Activated CD4-positive, alpha-beta T cell treated with anti-CD3 and anti-CD28 coated beads, Interleukin-2, amount 50 U/mL, for 4 hours (primary cell): ENCODE data around the gene RALA.
A peak's percentile ranks its signal among the peaks of the same experiment; 100 is the strongest.

Experiments used
- DNase-seq, 2 experiments: peaks; one replicate each; pipeline ENCODE4 v3.0.0-alpha.2; 2020

RALA gene

DNA sequence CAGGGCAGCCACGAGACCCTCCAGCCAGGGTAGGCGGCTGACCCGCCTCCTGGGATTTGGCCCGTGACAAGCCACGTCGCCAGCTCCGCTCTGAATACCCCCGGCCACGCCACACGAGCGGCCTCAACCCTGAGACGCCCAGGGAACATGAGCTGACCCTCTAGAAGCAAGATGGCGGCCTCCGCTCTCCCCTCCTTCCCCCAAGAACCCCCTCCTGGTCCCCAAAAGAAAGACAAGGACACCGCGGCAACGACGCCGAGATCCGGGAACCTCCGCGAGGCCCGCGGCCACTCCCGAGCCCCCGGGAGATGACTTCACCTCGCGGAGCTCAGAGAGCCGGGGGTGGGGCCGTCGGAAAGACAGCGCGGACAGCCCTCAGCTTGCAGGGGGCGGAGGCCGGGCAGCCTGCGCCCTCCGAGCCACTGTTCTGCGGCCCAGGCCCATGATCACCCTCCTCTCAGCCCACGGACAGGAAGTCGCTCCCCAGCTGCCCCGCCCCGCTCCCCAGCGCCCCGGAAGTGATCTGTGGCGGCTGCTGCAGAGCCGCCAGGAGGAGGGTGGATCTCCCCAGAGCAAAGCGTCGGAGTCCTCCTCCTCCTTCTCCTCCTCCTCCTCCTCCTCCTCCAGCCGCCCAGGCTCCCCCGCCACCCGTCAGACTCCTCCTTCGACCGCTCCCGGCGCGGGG is at the start of gene RALA:
Gene RALA, plus strand, starts transcription at position 526 of the 685 bp plus-strand sequence. CDS start 63,096 bp downstream, outside the sequence.
- peak; percentile 87 to 89 for DNase-seq

DNA sequence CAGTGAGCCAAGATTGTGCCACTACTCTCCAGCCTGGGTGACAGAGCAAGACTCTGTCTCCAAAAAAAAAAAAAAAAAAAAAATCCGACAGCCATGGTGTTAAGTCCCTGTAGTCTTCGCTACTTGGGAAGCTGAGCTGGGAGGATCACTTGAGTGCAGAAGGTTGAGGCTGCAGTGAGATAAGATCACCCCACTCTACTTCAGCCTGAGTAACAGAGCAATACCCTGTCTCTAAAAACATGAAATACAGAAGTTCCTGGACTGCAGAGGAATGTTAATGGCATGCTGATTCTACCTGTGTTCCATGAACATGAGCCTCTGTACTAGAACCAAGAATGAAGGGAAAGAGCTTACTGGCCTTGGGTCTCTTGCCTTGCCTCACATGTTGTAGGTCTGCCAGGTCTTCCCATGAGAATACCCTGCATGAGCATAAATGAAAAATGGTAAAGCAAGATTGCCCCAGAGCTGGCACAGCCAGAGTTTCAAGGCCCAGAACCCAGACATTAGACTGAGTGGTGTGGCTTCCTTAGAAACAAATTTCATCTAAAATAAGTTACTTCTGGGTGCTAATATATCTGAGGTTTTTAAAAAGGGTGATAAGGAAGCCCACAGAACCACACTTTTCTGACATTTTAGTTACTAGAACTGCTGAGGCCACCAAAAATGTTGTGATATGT is 48.6 kb upstream of the RALA start:
- DNase-seq = no peak

GRCh38 chr7:39577229-39577874 is 46.0 kb upstream of the RALA start:
- no peak for DNase-seq

DNA sequence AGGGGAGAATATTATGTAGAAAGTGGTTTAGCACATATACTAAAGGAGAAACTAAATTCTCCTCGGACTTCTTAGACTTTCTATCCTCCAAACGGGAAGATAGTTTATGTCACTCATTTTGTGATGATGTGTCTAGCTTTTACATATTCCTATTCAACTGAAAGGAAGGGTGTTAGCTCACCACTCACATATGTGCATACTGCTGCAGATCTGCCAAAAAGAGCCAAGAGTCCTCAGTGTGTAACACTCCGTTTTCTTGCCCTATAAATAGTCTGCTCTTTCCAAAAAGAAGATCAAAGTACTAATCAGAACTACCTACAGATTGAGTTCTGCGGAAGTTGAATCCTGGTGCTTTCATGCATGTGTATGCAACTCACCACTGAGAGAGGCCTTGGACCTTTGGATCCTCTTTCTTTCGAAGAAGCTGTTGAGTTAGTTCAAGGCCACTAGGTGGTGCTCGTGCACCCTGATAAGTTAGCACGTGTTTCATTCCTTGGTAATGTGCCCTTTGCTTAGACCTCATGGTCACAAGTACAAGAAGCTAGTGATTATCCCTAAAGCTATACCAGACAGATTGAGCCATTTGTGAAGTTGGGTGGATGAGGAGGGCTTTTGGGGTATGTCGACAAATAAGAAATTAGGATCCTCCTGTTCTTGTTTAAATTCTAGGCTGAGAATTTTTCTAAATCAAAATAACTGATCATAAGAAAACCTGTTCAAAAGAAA is 43.1 kb upstream of the RALA start:
- peak; percentile 71 to 73 for DNase-seq

GRCh38 chr7:39582536-39582935 is 40.8 kb upstream of the RALA start:
- no peak for DNase-seq

DNA sequence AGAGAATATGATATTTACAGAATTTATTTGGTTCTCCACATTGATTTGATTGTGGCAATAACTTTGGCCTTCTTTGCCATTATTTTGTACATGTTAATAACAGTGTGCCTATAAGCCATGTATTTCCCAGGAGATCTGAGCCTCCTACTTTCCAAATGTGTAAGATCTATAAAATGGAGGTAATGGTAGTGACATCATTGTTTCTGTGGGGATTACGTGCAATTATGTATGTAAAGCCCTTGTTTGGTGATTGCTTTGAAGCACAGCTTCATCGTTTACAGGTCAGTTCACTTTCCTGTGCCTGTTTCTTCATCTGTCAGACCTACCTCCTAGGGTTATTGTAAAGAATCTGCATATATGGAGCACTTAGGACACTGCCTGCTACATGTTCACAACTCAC is 39.8 kb upstream of the RALA start:
- no peak for DNase-seq

GRCh38 chr7:39587393-39587792 is 36.0 kb upstream of the RALA start:
- DNase-seq = no peak

- no peak for DNase-seq
Observed at GRCh38 chr7:39588416-39588815, 35.0 kb upstream of the RALA start.

GRCh38 chr7:39589323-39590111 is 33.9 kb upstream of the RALA start:
- DNase-seq = peak; percentile 59 to 64

GRCh38 chr7:39592586-39592985 is 30.8 kb upstream of the RALA start:
- DNase-seq = no peak

DNA sequence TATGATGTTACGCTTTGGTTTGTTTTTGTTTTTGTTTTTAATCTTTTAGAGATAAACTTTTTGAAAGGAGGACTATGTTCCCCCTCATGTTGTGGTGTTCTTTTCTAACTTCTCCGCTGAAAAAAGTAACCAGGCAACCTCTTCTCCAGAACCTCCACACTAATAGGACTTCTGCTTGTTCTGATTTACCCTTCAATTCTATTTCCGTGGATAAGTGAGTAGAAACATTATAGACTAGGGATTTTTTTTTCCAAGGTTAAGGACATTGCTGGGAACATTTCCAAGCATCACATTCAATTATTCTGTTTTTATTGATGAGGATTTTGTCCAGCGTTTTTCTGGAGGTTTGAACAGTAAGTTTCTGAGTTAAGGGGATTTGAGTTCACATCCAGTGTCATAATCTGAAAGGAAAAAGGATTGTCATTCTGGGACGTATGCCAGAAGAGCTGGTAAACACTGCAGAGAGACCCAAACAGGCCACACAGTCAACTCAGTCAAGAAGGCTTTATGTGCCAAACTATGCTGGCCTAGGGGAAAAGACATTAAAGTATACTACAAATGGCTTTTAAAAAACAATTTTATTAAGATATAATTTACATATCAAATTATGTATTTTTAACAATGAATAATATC is 28.3 kb upstream of the RALA start:
- no peak for DNase-seq

- DNase-seq = no peak
Observed at GRCh38 chr7:39602351-39602750, 21.0 kb upstream of the RALA start.

GRCh38 chr7:39603924-39604323 is 19.4 kb upstream of the RALA start:
- DNase-seq = no peak

DNA sequence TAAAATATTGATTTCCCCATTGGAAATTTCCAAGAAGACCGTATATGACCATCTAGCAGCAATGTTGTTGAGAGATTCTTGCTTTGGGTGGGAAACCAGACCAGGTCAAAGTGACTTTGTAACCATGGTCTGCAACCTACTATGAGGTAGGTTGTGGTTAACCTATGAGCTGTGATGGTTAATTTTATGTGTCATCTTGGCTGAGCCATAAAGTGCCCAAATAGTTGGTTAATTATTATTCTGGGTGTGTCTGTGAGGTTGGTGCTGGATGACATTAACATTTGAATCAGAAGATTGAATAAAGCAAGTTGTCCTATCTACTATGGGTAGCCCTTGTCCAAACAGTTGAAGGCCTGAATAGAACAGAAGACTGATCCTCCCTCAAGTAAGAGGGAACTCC is 18.3 kb upstream of the RALA start:
- DNase-seq = no peak

- no peak for DNase-seq
Observed at GRCh38 chr7:39606352-39606751, 17.0 kb upstream of the RALA start.

DNA sequence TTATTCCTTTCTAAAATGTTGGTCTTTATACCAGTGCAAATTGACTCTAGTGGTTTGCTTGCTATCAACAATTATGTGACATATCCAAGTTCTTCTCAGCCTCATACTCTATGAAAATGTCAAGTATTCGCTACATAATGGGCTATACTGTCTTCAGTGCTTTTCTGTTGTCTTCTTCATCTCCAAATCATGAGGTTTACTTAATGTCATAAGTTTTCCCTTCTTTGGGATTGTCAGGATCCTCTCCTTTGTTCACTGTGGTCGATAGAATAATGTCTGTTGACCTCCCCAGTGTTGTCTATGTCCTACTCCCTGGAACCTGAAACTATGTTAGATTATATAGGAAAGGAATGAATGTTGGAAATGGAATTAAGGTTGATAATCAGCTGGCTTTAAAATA is 16.4 kb upstream of the RALA start:
- DNase-seq = no peak

- no peak for DNase-seq
Observed at GRCh38 chr7:39607865-39608264, 15.5 kb upstream of the RALA start.

DNA sequence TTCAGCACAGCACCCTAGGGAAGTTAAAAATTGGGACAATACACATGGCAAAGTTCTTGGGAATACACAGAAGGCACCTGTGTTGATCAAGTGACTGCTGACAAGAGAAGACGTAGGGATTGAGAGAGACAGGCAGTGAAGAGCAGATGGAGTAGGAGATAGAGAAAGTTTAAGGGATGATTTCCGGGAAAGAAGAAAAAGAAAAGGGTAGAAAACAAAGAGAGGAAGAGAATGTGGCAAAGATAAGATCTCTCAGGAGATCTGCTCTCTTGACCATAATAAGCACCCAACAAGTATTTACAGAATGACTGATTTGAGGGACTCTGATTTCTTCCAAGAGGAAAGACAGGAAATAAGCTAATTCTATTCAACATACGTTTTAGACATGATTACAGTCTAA is 15.1 kb upstream of the RALA start:
- no peak for DNase-seq

- no peak for DNase-seq
Observed at GRCh38 chr7:39609113-39609934, 14.0 kb upstream of the RALA start.

- no peak for DNase-seq
Observed at GRCh38 chr7:39609935-39610263, 13.5 kb upstream of the RALA start.

GRCh38 chr7:39613577-39613976 is 9.8 kb upstream of the RALA start:
- DNase-seq = no peak
